SKM-1 treated with dmso at 0.1 percent for 144 hours (cell line): Measurements from ENCODE around the gene ATP6V1G3.
"Not testable (repeated sequence)": the region's sequence is repeated elsewhere in the genome, so short reads cannot be mapped to it uniquely, and the experiment has no call there.

Experiments used
- DNase-seq: peaks from one replicate; lab custom pipeline; 2025; ENCODE audit not compliant: unreplicated experiment; lab: John Stamatoyannopoulos, UW

The ATP6V1G3 gene, protein sequence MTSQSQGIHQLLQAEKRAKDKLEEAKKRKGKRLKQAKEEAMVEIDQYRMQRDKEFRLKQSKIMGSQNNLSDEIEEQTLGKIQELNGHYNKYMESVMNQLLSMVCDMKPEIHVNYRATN

DNA sequence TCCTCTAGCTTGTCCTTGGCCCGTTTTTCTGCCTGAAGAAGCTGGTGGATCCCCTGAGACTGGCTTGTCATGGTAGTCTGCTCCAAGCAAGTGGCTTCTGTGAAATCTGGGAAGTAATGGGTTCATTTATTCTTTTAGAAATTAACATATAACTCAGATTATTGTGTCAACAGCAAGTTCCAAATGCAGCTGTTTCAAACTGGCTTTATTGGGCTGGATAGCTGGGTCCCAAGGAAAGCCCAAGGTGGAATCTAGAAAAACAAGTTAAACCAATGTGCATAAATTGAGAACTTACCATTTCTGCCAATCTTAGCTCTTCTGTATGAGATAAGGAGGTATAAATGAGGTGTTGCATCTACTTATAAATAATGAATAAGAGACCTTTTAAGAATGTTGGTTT is at the start of gene ATP6V1G3:
Gene ATP6V1G3 (minus strand): TSS at position 101 of the 400 bp plus-strand sequence. CDS start 30 bp downstream, at position 71.
- DNase-seq = no peak

DNA sequence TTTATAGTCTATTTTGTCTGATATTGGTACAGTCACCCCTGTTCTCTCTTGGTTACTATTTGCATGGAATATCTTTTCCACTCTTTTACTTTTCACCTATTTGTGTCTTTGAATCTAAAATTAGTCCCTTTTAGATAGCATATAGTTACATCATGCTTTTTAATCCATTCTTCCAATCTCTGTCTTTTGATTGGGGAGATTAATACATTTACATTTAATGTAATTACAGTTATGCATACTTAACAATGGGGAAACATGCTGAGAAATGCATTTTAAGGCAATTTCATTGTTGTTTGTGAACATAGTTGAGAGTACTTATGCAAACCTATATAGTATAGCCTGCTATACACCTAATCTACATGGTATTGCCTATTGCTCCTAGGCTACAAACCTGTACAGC is 48.4 kb upstream of the ATP6V1G3 start:
- no peak for DNase-seq

DNA sequence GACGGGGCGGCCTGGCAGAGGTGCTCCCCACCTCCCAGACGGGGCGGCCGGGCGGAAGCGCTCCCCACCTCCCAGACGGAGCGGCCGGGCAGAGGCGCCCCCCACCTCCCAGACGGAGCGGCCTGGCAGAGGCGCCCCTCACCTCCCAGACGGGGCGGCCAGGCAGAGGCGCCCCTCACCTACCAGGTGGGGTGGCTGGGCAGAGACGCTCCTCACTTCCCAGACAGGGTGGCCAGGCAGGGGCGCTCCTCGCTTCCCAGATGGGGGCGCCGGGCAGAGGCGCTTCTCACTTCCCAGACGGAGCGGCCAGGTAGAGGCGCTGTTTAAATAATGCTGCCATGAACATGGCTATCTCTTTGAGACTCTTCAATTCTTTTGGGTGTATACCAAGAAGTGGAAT is 43.7 kb upstream of the ATP6V1G3 start:
- DNase-seq = no peak

DNA sequence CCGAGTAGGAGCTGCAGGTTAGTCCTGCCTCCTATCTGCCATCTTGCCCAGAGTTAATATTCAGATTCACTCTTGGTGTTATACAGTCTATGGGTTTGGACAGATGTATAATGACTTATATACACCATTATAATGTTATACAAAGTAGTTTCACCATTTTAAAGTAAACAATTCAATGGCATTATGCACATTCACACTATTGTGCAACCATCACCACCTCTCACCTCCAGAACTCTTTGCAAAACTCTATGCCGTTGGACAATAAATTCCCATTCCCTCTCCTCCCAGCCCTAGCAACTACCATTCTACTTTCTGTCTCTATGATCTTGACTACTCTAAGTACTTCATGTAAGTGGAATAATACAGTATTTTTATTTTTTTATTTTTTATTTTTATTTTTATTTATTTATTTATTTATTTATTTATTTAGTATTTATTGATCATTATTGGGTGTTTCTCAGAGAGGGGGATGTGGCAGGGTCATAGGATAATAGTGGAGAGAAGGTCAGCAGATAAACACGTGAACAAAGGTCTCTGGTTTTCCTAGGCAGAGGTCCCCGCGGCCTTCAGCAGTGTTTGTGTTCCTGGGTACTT is 42.8 kb upstream of the ATP6V1G3 start:
- DNase-seq = not testable (repeated sequence)

DNA sequence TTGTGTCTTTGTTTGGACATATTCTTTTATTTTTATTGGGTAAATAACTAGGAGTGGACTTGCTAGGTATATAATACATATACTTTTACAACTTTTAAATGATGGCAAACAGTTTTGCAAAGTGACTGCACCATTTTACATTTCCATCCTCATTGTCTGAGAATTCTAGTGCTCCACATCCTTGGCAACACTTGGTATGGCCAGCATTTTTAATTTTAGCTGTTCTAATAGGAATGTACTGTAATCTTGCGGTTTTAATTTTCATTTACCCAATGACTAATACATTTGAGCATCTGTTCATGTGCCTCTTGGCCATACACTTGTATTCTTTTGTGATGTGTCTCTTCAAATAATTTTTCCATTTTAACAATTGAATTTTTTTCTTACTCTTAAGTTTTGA is 37.0 kb upstream of the ATP6V1G3 start:
- no peak for DNase-seq

DNA sequence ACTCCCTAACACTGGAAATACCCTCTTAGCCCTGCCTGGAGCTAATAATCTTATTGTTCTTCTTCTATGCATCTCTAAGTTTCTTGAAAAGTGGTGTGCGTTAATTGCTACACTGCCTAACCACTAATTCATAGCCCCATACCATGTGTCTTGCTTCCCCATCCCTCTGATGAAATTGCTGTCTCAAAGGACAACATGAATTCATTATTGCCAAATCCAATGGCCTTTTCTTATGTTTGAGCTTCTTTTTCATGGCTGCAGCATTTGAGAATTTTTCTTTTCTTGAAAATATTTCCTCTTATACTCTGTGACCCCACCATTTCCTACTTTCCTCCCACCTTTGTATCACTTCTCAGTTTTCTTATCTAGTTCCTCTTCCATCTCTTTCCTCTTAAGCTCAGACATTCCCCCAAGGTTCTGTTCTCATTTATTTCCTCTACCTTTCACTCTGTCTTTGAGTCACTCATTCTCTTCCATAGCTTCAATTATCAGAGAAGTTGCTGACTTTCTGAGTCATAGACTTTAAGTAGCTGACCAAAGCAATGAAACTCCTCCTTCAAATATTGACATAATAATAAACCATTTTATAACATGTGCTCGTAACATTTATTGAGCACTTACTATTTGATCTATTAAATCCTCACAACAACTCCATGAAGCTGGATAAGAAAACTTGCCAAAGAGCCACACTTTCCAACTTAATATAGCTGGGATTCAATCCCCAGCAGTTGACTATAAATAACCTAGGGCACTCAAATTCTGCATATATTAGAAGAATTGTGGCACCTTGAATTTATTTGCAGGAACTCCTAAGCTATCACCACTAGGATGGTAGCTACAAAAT is 35.5 kb upstream of the ATP6V1G3 start:
- DNase-seq = peak; percentile 96

DNA sequence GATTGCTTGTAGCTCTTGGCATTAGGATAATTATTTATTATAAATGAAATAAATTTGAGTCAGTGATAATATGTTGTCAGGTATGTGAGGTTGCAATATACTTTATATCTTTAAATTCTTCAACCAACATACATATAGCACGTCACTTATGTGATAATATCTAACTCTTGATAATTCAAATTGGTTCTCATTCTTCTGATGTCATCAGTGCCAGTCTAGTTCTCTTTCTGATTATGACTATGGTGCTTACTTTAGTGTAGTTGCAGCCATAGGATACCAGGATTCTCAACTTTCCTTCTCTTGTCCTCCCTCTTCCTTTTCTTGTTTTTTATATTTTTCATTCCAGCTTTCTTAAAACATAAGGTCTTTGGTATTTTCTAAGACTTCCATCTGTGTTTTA is 34.8 kb upstream of the ATP6V1G3 start:
- DNase-seq = no peak

DNA sequence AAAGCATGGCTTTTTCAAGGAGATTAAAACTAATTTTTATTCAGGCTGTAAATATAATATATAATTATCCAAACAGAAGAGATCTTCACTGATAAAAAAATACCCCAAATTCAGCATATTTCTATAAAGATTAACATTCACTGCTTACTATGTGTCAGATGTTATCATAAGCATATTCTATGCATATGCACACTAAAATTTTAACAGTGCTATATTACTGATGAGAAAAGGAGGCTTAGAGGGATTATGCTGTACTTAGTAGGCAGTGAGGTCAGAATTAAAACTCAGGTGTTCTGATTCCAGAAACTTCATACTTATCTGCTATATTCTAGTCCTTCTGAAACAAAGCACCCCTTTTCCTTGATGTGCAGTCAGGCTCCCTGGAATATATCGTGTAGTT is 33.8 kb upstream of the ATP6V1G3 start:
- no peak for DNase-seq

DNA sequence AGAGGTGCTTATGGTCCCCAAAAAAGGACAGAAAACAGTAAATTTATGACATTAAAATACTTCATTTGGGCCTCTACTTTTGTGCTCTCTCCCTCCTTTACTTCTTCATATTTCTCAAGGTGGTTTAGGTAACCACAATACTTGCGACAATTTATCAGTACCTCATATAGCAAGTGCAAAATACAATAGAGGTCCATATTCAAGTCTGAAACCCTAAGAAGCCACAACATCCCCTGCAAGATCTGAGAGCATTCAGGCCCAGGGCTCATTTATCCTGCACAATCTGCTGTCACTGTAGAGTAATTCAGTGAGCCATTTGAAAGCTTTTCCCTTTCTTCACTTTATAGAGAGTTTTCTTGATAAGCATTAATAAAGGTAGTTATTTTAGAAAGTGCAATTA is 24.2 kb upstream of the ATP6V1G3 start:
- no peak for DNase-seq

DNA sequence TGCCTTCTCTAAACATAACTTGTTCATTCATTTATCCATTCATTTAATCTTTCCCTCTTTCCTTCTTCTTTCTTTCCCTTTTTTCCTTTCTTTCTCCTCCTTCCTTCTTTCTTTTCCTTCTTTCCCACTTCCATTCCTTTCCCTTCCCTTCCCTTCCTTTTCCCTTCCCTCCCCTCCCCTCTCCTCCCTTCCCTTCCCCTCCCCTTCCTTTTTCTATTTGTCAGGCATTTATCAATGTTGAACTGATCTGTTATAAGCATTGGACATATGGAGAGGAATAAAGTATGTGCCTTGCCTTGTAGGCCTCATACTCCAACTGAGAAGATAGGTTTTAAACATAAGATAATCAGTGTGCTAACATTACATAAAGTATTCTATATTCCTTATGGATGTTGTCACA is 23.7 kb upstream of the ATP6V1G3 start:
- no peak for DNase-seq

DNA sequence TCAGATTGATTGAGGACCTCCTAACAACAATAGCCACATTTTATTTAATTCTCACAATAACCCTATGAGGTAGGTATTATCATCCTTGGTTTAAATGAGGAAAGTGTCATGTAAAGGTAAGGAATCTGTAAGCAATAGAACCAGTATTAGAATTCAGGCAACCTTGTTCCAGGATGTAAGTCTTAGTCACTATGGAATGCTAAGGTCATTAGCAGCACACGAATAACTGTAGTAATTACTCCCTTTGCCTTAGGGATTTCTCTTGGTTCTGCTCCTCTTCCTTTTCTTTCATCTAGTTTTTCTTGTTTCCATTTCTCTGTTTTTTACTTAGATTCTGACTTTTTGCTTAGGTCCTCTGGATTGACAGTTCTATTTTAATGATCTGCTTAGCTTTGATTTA is 23.1 kb upstream of the ATP6V1G3 start:
- DNase-seq = no peak

DNA sequence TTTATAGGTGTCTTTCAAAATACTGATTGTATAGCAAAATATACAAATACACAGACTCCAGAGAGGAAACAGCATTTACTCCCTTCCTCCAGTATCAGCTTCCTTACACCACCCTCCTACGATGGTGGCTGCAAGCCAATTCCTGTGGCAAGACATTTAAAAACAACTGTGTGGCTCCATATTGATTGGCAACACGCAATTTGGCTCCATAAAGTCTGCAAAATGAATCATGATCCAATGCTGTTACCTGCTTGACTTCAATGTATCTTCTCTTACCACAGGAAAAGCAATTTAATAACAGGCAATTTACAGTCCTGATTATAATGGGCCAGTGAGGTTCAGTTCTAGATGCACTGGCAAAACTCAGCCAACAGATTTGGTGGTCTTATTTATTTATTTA is 19.7 kb upstream of the ATP6V1G3 start:
- no peak for DNase-seq

DNA sequence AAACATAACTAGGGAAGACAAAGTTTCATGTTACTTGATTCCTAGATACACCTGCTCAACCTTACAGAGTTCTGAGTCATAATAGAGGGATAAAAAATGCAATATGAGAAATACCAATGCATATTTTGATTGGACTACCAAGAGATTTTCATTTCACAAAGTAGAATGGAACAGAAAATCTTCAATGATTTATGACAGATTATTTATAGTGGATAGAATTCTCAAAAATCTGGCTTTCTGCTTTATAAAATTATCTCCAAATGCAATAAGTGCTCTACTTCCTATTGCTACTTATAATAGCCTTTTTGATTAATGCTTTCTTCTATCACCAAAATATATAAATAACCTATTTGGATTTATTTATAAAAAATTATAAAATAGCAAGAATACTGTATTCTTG is 18.9 kb upstream of the ATP6V1G3 start:
- no peak for DNase-seq

DNA sequence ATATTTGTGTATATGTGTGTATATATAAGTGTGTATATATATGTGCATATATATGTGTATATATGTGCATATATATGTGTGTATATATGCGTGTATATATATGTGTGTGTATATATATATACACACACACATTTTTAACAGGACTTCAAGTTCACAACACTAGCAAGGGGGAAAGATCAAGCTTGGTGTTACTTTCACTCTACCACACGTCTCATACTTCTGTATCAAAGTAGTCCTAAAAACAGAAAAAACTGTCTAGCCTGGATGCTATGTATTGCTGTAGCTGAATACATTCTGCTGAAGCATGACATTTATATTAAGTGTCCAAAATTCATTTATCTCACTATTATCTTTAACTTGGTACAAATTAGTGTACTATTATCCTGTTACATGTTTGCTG is 17.9 kb upstream of the ATP6V1G3 start:
- no peak for DNase-seq

DNA sequence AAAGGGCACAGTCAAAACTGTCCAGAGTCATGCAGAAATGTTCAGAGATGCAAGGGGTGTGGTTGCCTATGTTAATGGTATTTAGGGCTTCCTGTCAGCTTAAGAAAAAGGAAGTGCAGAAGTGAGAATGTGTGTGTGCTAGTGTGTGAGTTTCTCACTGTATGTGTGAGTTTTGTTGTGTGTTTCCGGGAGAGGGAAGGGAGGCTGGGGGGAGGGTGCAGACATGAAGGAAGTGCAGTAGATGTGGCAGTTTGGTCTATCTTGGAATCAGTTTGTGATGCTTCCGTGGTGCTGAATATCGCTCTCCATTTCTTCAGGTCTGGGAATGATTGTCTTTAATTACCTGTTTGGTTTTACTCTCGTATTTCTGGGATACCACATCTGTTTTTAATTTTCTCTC is 16.5 kb upstream of the ATP6V1G3 start:
- DNase-seq = peak; percentile 94

DNA sequence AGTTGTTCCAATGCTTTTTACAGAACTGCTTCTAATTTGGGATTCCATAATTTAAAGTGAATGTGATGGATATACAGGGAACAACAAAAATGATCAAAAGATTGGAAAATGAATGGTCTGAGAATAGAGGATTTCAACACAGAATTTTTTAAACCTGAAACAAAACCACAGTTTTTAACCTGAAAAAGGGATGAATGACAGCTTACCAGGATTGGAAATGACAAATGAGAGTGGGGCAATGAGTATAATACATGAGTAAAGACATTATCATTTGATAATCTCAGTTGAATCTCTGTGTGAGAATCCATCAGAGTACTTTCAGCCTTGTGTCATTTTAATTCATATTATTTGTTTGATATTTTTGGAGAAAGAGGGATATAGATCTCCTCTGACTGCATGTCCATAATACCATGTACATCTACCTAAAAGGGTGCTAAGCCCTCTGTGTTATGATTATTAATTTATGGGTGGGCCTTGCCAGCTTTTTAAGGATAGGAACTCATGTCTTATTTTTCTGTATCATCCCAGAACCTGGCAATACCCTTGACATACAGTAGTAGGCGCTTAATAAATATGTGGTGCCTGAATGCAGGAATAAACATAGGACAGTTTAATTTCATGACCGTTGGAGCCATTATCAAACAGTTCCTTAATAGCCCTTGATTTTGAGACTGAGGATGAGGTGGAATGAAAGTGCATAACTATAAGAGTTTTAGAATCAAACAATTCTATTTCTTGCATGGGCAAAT is 12.4 kb upstream of the ATP6V1G3 start:
- no peak for DNase-seq

DNA sequence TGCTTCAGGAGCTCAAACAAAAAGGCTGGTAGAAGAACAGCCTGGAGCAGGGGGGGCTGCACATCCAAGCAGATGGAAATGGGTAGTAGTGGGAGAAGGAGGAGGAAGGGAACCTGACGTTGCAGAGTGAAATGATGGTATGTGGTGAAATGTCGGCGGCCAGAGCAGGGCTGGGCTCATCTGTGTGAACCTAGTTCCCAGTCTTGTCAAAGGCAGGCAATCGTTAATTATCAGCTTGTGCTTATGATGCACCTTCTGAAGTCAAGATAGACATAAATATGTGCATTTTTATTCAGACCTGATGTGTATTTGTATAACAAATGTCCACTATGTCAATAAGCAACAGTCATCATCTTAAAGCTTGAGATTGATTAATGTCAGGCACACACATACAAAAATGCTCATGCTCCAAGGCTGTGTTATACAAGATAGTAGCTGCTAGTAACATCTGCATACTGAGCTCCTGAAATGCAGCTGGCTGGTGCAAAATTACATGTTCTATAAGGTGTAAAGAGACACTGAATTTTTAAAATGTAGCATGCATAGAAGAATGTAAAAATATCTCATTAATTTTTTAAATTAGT is 10.6 kb upstream of the ATP6V1G3 start:
- no peak for DNase-seq

DNA sequence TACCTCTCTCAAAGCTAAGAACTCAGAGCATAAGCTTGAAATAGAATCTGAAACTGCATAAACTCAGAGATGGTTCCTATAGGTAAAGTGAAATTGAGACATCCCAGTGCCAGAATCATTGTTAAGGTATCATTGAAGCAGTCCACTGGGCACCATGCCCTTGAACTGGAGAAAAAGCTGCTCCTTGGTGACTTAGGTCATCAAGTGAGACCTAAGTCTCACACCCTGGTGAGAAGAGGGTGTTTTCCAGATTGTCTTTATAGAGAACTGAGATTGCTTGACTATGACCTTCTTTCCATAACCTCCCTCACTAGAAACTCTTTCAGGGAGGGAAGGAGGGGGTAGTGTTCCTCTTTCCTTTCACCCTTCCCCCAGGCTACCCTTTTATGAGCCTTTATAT is 9.4 kb upstream of the ATP6V1G3 start:
- DNase-seq = no peak

DNA sequence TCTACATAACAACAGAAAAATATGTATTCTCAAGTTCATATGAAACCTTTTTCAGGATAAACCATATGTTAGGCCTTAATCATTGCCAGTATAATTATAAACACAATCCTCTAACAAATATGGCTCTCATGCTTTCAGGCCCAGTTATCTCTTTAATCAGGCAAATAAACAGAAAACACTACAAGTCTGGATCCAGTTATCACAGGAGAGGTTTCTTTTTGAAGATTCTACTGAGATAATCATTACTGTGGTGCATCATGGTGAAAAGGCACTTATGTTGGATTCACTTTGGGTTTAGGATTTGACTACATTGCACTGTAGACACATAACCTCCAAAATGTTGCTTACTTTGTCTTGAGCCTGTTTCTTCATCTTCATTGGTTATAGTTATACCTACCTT is 8.4 kb upstream of the ATP6V1G3 start:
- no peak for DNase-seq

DNA sequence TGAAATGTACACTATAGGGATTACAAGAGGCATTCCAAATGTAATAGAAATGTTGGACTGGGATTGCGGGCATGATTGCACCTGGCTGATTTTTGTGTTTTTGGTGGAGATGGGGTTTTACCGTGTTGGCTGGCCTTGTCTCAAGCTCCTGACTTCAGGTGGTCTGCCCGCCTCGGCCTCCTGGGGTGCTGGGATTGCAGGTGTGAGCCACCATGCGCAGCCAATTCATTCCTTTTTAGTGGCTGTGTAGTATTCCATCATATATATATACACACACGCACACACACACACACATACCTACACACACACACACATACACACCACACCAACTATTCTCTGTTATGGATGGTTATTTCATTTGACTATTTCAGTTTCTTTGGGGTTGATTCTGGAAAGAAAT is 4.7 kb upstream of the ATP6V1G3 start:
- DNase-seq = no peak

DNA sequence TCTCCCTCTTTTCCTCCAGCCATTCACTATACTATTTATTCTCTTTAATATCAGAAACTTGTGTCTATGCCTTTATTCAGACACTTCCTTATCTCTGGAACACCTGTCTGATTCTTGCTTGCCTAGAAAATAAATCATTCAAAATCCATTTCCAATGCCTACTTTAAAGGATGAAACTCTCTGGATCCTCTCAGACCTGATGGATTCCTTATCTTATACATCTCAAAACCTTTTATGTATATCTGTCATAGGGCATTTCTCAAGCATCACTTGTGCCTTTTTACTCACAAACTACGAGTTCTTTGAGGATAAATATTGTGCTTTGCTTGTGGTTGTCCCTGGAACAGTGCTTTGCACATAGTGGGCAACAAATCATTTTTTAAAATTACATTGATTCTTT is 3.8 kb upstream of the ATP6V1G3 start:
- DNase-seq = no peak
